Stimulated activated CD8-positive, alpha-beta memory T cell treated with anti-CD3 and anti-CD28 coated beads, Interleukin-7, amount 100 ng/mL, for 1 hour (primary cell): ENCODE measurements around the gene EAF1.
"Not testable (repeated sequence)": the region's sequence is repeated elsewhere in the genome, so short reads cannot be mapped to it uniquely, and the experiment has no call there.

Experiments used
- DNase-seq, 2 donors: peaks; one replicate each; pipeline ENCODE4 v3.0.0-alpha.2; 2020; ENCODE audit warnings: low read depth in 2 of 2

Gene EAF1

DNA sequence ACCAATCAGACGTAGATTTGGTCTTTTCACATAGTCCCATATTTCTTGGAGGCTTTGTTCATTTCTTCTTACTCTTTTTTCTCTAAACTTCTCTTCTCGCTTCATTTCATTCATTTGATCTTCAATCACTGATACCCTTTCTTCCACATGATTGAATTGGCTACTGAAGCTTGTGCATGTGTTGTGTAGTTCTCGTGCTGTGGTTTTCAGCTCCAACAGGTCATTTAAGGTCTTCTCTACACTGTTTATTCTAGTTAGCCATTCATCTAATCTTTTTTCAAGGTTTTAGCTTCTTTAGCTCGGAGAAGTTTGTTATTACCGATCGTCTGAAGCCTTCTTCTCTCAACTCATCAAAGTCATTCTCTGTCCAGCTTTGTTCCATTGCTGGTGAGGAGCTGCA lies 57.2 kb downstream of the EAF1 start:
- DNase-seq = not testable (repeated sequence)

DNA sequence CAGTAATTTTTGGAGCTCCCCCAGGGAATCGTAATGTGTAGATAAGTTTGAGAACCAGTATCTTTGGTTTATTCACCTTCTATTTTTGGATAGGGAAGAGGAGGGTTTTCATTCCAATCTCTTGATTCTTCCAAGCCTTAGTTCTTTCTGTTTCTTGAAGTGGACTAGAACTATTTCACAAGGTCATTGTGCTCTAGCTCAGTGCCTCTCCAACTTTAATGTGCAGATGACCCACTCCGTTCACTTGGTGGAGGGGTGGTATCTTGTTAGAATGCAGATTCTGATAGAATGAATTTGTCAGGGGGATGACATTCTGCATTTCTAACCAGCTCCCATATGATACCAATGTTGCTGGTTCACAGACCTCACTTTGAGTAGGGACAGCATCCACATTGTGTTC lies 58.6 kb downstream of the EAF1 start:
- no peak for DNase-seq

DNA sequence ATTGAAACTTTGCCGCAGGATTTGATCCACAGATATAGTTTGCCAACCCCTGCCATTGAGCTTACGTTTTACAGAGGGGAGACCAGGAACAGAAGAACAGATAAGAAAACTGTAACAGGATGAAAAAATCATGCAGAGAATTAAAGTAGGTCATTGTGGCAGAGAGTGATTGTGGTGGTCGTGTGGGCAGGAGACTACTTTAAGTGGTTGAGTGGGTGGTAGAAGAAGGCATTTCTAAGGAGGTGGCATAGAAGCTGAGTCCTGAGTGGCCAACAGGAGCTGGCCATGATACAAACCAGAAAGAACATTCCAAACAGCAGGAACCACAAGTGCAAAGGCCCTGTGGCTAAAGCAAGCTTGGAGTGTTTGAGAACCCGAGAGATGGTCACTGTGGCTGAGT lies 59.6 kb downstream of the EAF1 start:
- no peak for DNase-seq

DNA sequence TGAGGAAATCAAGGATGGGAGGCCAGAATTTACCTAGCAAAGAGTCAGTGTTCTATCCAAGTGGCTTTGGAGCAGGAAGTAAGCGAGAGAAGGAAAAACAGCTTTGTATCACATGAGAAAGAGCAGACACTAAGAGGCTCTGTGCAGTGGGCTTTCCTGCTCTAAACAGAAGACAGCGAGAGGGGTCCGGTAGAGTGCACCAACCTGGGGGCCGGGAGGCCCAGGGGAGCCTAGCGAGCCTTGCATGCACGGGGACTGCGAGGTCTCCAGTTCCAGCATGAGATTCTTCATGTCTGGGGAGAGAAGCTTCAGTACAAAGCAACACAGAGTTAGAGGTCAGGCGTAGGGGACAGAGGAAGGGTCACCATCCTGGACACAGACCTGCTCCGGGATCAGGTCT lies 60.6 kb downstream of the EAF1 start:
- no peak for DNase-seq

DNA sequence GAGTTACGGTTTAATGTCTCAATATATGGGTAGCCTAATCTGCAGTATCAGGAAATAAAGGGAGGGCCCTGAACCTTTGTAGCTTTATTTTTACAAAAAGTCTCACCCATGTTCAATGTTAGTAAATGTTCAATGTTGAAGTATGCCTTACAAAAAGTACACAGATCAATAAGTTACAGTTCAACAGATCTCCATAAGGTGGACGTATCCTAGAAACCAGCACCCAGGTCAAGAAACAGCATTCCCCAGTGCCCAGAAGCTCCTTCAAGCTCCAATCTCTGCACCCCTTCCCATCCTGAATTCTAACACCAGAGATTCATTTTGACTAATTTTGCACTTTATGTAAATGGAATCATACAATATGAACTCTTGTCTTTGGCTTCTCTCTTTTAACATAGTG lies 62.8 kb downstream of the EAF1 start:
- no peak for DNase-seq

DNA sequence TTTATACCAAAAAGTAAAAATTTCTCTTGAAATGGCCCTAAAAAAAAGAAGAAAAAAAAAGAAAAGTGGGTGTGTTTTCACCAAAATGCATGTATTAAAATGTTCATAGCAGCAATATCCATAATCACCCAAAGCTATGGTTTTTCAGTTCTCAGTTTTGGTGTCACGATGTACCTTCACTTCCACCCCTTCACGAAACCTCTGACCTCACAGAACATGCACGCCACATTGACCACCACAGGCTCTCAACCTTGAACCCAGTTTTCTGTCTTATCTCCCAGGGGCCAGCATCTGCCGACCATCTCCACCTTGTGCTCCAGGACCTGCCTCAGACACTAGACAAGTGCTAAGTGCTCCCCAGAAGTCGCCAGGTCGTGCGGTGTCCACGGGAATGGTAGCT lies 63.7 kb downstream of the EAF1 start:
- no peak for DNase-seq
